CD4-positive, alpha-beta T cell treated with Interferon alpha-2 for 1 hour (primary cell): Measurements from ENCODE around the gene SMIM44.
"Not testable (repeated sequence)": the region's sequence is repeated elsewhere in the genome, so short reads cannot be mapped to it uniquely, and the experiment has no call there.

Source experiments
- DNase-seq, 2 donors: peaks; one replicate each; pipeline ENCODE4 v3.0.0-alpha.2; 2020 to 2022

SMIM44 gene

GRCh38 chr19:3456925-3457527, 26.2 kb downstream of the SMIM44 start:
- DNase-seq, result no peak

GRCh38 chr19:3455960-3456601, 27.2 kb downstream of the SMIM44 start:
- DNase-seq, result no peak

- DNase-seq, result no peak
Observed at GRCh38 chr19:3455393-3455955, 27.8 kb downstream of the SMIM44 start.

GRCh38 chr19:3454656-3455392, 28.4 kb downstream of the SMIM44 start:
- no peak for DNase-seq

- no peak for DNase-seq
Observed at GRCh38 chr19:3453840-3454239, 29.4 kb downstream of the SMIM44 start.

GRCh38 chr19:3452942-3453214, 30.4 kb downstream of the SMIM44 start:
- DNase-seq, result not testable (repeated sequence)

GRCh38 chr19:3452171-3452941, 30.9 kb downstream of the SMIM44 start:
- no peak for DNase-seq

GRCh38 chr19:3451451-3451866, 31.8 kb downstream of the SMIM44 start:
- DNase-seq, result no peak

- no peak for DNase-seq
Observed at GRCh38 chr19:3450796-3451411, 32.3 kb downstream of the SMIM44 start.

GRCh38 chr19:3448616-3449334, 34.5 kb downstream of the SMIM44 start:
- no peak for DNase-seq

- not testable (repeated sequence) for DNase-seq
Observed at GRCh38 chr19:3446657-3447056, 36.6 kb downstream of the SMIM44 start.

GRCh38 chr19:3444695-3445234, 38.5 kb downstream of the SMIM44 start:
- DNase-seq, result no peak

GRCh38 chr19:3443840-3444694, 39.2 kb downstream of the SMIM44 start:
- DNase-seq, result no peak

GRCh38 chr19:3442487-3443071, 40.7 kb downstream of the SMIM44 start:
- DNase-seq, result no peak

- DNase-seq, result no peak
Observed at GRCh38 chr19:3441986-3442329, 41.3 kb downstream of the SMIM44 start.

- DNase-seq, result no peak
Observed at GRCh38 chr19:3441089-3441985, 41.9 kb downstream of the SMIM44 start.

GRCh38 chr19:3440082-3440481, 43.2 kb downstream of the SMIM44 start:
- peak; percentile 51 to 69 for DNase-seq

- DNase-seq, result peak; percentile 95
Observed at GRCh38 chr19:3434630-3435553, 48.3 kb downstream of the SMIM44 start.
